GM19238 (cell line): ENCODE measurements around the gene DCN.

Source experiments
- DNase-seq: peaks from one replicate; pipeline ENCODE4 v3.0.0; 2011; ENCODE audit warnings: low spot score; ENCODE audit not compliant: insufficient read length

DCN gene

DNA sequence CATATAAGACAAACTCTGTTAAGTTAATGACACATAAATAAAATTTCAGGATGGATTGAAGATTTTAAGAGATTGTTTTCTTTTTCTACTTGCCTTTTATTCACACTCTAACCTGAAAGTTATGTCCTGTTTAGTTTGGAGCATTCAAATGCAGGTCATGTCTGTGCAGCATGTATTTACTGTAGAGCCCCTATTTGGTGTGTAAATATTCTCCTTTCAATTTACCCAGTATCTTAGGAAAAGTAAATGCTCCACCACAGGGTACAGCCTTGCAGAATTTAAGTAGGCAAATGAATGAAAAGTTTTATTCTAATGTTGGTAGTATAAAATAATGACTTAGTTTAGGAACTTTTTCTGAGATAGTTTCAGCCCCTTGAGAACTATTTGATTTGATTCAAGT, 6.2 kb upstream of the DCN start:
- no peak for DNase-seq

- DNase-seq = no peak
These were observed 3.5 kb upstream of the DCN start for GRCh38 chr12:91186156-91186555.

DNA sequence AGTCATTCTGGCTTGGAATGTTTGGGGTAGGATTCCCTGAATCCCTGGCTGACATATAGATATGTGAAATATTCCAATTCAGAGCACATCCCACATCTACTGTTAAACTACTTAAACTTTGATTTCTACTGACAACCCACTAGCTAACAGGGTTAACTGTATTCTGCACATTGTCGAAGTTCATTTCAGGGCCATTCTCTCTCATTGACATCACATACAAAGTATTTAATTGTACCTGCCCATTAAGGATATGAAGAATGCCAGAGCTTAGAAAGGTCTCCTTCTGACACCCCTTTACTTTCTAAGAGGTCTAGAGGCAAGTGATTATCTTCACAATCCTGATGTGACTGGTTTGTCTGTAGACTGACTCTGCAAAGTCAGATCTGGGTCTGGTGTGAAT, 2.8 kb upstream of the DCN start:
- DNase-seq = no peak

DNA sequence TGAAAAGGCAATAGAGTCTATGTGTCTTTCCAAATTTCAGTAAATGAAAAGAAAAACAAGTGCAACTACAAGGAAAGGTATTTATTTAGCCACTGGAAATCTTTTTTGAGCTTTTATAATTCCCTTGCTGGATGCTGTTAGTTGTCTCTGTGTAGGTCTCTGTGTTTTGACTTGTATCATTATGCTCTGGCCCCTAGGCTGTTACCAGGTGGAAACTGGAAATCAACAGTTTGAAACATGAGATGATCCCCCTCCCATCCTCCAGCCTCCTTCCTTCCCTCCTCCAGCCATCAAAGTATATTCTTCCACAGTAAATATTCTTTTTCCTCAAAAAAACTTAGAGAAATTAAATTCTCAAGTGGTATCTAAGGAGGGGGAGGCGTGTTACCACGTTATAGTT, 934 bp upstream of the DCN start:
- no peak for DNase-seq

DNA sequence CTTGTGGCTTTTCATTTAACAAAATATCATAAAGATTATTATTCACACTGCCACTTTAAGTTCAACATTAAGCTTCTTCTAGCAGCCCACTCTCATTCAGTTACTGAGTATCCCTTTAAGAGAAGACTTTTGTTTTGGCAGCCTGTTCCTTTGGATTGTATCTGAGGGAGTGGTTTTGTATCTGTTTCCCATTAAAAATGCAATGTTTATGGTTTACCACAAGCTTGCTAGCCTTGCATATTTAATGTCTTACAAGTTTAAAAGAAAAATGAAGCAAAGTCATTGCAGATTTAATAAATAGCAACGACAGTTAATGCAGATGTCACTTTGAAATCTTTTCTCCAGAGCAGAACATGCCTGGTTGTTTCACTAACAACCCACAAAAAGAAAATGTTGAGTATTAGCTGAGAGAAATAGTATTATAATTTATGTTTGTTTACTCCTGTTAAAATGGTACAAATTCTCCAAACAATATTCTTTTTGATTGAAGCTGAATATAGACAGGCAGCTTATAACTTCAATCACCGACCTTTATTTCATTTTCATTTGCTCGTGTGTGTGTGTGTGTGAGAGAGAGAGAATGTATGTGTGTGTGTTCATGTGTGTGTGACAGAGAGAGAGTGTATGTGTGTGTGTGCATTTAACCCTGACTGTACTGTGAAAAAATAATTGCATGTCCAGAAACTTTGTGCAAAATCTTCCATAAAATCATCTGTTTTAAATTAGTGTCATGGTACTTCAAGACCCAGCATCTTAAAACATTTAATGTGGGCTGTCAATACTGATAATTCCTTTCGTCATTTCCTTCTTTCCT, 1.8 kb downstream of the DCN start:
- DNase-seq = no peak

- DNase-seq = no peak
These were observed 2.6 kb downstream of the DCN start for GRCh38 chr12:91179966-91180561.

DNA sequence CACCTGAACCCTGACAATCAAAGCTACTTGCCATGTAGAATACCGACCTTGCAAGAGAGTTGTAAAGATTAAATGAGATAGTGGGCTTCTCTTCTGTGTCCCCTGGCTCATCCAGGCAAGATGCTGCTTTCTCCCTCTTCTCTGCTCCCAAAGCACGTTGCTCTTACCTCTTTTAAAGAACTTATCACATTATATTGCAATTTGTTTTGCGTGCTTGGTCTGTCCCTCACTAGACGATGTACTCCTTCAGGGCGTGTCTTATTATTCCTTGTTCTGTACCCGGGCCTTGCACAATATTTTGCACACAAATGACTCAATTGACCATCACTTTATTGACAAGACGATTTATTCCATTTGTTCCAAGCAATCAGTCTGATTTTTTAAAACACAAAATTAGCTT, 3.3 kb downstream of the DCN start:
- DNase-seq = no peak

- no peak for DNase-seq
These were observed 3.8 kb downstream of the DCN start for GRCh38 chr12:91178781-91179180.

- DNase-seq = no peak
These were observed 4.5 kb downstream of the DCN start for GRCh38 chr12:91178139-91178561.

- DNase-seq = no peak
These were observed 5.2 kb downstream of the DCN start for GRCh38 chr12:91177381-91177780.

DNA sequence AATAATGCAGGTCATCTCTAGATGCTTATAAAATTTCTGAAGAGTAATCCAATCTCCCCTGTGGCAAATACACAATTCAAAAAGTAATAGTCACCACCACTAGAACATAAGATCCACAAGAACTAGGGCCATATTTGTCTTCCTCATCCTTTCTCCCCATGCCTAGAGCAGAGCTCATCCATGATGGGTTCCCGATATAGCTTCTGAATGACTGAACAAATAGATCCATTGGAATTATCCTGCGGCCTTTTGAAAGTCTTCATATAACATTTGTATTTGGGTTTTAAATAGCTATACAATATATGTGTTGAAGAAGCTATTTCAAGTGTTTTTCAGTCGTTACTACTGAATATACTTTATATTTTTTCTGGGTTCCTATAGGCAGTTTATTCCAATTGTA, 5.7 kb downstream of the DCN start:
- no peak for DNase-seq

DNA sequence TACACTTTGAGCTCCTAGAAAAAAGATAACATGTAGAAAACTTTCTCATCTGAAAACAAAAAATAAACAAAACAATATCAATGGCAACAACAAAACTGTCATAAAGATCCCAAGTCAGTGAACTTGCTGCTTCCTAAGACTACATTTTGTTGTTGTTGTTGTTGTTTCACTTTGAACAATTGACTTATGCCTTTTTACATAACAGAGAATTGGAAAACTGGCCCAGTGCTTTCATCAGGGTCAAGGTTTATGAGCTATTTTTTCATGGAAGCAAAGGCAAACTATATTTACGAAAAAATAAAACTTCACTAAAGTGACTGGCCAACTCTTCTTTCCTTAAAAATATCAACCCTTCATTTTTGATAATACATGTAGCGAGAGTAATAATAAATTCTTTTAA, 6.3 kb downstream of the DCN start:
- no peak for DNase-seq

- DNase-seq = no peak
These were observed 9.5 kb downstream of the DCN start for GRCh38 chr12:91173124-91173523.

DNA sequence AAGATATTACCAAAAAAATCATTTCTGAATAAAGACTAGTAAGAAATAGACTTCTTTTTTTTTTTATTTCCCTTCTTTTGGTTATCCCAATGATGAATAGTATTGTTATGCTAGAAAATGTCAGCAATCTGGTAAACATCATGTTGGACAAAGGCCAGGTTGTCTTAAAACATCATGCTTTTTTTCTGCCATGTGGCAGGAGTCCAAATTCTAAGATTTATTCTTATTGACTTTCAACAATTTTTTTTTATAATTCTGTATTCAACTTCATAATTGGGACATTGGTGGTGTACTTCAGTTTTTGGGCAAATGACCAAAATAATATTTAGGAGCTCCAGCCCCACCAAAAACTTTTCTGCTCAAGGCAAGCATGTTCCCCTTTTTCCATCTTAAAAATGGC, 10.5 kb downstream of the DCN start:
- no peak for DNase-seq

GRCh38 chr12:91171476-91171875, 11.1 kb downstream of the DCN start:
- DNase-seq = no peak

DNA sequence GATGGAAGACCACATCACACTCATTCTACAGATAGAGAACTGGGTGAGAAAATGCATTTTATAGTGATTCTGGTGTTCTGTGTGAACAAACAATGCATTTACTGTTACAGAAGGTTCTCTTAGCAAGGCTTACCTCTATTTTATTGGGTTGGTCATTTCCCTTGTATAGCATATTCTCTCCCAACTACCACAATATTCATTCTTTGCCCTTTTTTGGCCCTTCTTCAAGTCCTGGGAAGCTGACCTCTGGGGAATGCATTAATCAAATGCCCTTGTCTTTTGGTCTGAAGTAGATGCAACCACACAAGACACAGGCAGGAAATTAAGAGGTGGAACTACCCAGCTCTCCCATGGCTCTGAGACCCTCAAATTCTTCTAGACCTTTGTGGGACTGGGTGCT, 19.5 kb downstream of the DCN start:
- no peak for DNase-seq

DNA sequence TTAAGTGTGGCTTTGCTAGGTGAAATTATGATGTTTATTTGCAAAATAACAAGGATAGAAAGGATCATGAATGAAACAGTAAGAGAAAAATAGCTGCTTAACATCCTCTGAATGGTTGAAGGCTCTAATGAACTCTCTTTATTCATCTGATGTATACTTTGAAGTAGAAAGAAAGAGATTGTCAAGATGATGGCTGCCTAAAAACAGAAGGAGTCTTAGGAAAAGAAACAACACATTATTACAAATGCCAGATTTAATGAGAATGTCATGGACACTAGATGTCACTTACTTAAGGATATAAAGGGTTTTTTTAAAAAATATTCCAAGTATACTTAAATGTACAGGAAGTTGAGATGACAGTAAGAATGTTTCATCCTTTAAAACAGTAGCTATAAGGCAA, 21.6 kb downstream of the DCN start:
- DNase-seq = no peak

DNA sequence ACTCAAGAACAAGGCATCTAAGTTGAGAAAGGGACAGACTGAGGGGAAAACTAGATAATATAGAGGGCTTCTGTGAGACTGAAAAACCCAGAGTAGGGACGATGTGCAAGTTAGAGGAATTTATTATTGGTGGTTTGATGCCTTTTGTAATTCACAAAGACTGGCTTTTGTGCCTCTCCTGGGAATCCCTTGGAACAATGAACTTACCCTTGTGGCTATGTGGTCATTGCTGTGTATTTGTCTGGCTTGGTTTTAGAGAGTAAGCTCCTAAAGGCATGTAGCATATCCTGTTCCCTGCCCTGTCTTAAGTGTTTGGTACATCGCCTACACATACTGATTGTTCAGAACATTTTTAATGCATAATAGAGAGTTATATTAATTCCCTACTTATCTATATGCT, 26.6 kb downstream of the DCN start:
- no peak for DNase-seq

DNA sequence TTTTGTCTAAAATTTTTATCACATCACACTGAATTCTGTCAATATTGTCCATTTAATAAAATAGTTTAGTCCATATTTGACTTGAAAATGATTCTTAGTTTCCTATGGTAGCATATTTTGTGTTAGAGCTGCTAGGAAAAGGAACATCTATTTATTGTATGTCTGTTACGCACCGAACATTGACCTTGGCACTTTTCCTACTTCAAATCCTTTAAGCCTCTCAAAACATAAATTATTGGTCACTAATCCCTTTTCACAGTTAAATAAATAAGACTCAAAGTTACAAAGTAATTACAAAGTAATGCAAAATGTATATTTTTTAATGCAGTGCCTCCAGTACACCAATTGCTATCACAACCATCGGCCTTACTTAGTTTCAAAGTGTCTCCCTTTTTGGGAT, 28.5 kb downstream of the DCN start:
- no peak for DNase-seq

- DNase-seq = no peak
These were observed 38.6 kb downstream of the DCN start for GRCh38 chr12:91144053-91144452.

GRCh38 chr12:91143206-91143605, 39.4 kb downstream of the DCN start:
- no peak for DNase-seq

DNA sequence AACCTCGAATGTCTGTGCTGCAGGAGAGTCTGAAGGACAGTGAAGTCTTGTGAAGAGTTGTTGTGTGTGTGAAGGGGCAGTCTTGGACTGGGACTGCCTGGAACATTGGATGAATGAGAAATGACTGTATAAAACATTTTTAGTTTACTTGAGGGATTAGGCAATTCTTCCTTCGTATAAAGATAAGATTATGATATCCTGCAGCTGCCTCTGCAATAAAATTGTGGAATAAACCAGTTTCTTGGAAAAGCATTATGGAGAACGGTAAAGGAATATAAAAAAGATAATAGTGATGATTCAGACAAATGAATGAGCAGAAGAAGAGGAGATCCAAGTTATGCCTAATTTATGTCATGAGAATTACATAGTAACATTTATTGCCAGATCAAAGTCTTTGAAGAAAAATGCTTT, 40.4 kb downstream of the DCN start:
- DNase-seq = no peak
